DLD1 (cell line): Measurements from ENCODE around the gene FAM83E.

Experiments used
- in situ Hi-C: cut with HindIII; loops from 2 replicates; pipeline ENCODE4 v1.10.0; 2017; ENCODE audit warnings: low sequenced_read_pairs

The FAM83E gene

GRCh38 chr19:48613852-48614435 is 932 bp downstream of the FAM83E start:
- in situ Hi-C loops = no loop called here

DNA sequence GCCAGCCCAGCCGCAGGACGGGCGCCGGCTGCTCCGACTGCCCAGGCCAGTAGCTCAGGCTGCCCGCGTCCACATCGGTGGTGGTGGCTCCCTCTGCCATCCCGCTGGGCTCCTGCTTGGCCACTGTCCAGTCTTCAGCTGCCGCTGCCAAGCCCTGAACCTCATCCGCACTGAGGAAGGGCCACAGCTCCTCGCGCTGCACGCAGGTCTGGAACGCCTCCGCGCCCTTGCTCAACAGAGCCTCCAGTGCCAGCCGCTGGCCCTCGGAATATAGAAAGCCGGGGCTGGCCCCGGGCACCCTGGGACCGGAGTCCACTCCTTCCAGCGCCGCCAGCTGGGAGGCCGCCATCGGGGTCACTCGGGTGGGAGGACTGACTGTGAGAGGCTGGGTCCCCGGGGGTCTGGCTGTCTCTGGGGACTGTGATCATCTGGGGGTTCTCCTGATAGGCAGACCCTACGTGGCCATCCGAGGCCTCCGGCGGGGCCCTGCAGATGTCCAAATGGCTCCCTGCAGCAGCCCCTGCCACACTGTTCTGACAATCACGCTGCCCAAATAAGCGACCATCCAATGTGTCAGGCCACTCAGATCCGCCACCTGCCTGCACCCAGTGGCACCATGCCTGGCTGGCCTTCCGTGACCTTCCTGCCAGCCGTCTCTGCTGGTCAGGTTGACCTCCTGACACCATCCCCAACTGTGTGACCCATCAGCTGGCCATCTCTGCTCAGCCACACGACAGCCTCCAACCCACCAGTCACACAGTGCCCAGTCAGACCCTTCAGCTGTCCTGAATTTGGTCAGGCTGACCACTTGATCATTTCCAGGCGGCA is 1.6 kb downstream of the FAM83E start:
- in situ Hi-C loops = no loop called here

GRCh38 chr19:48611872-48612271 is 3.0 kb downstream of the FAM83E start:
- in situ Hi-C loops = no loop called here

GRCh38 chr19:48609571-48610108 is 5.2 kb downstream of the FAM83E start:
- in situ Hi-C loops = no loop called here

DNA sequence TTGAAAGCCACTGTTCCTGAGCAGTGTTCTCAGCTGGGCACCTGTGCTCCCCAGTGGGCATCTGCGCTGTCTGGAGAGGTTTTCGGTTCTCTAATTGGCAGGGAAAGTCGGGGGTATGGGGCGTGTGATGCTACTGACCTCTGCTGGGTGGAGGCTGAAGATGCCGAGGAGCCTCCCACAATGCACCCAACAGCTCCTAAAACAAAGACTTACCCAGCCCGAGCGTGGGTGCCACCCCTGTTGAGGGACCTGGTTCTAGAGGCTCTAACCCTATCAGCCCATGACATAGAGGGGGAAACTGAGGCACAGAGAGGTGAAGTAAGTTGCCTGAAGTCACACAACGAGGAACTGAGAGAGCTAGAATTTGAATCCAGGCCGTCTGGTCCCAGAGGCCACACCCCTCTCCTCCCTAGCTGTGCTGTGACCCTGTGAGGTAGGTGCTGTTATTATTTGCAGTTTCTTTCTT is 6.0 kb downstream of the FAM83E start:
- in situ Hi-C loops = no loop called here

DNA sequence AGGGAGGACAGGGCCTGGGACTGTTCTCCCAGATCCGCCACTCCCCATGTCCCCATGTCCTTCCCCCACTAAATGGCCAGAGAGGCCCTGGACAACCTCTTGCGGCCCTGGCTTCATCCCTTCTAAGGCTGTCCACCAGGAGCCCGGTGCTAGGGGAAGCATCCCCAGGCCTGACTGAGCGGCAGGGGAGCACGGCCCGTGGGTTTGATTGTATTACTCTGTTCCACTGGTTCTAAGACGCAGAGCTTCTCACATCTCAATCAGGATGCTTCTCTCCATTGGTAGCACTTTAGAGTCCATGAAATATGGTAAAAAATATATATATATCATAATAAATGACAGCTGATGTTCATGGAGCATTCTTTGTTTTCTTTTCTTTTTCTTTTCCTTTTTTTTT is 7.5 kb downstream of the FAM83E start:
- in situ Hi-C loops = no loop called here

DNA sequence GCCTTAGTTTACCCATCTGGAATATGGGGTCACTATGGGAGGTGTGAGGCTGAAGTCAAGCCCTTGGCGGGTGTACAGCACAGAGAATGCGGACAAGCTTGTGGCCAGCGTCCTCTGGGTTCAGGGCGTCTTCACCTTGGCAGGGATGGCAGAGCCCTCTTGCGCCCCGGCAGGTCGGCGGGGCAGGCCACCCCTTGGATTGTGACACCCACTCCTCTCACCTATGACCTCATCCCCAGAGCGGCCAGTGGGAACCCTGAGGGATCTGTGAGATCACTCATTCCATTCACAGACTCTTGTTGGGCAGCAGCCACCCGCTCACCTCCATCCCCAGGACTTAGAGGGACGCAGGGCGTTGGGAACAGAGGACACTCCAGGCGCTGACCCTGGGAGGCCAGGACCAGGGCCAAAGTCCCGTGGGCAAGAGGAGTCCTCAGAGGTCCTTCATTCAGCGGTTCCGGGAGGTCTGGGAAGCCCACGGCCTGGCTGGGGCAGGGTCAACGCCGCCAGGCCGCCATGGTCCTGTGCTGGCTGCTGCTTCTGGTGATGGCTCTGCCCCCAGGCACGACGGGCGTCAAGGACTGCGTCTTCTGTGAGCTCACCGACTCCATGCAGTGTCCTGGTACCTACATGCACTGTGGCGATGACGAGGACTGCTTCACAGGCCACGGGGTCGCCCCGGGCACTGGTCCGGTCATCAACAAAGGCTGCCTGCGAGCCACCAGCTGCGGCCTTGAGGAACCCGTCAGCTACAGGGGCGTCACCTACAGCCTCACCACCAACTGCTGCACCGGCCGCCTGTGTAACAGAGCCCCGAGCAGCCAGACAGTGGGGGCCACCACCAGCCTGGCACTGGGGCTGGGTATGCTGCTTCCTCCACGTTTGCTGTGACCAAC is 8.2 kb downstream of the FAM83E start, which contains the start of gene SPACA4:
TSS of gene SPACA4 (plus strand) at position 280 of the 896 bp plus-strand sequence. CDS start at position 517, 237 bp downstream.
- in situ Hi-C loops = no loop called here

- in situ Hi-C loops = no loop called here
These were observed 11.0 kb downstream of the FAM83E start for GRCh38 chr19:48603850-48604249.

- in situ Hi-C loops = no loop called here
These were observed 11.4 kb downstream of the FAM83E start for GRCh38 chr19:48603449-48603848.

DNA sequence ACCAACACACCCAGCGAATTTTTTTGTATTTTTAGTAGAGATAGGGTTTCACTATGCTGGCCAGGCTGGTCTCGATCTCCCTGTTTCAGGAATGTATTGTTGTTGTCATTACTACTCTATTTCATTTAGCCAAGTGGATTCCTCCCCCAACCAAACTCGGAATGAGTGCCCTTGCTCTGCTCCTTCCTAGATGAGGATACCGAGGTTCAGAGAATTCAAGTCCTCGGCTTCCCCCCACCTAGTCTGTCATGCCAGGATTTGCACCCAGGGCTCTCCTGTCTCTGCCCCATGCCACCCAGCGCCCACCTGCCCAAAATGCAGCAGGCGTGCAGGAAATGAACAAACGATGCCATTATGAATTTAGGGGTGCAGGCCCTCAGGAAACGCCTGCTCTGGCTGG is 11.9 kb downstream of the FAM83E start:
- in situ Hi-C loops = no loop called here

GRCh38 chr19:48600679-48601417 is 14.0 kb downstream of the FAM83E start:
- in situ Hi-C loops = no loop called here

GRCh38 chr19:48598996-48599700 is 15.7 kb downstream of the FAM83E start:
- in situ Hi-C loops = no loop called here

GRCh38 chr19:48596679-48597465 is 18.0 kb downstream of the FAM83E start:
- in situ Hi-C loops = no loop called here

DNA sequence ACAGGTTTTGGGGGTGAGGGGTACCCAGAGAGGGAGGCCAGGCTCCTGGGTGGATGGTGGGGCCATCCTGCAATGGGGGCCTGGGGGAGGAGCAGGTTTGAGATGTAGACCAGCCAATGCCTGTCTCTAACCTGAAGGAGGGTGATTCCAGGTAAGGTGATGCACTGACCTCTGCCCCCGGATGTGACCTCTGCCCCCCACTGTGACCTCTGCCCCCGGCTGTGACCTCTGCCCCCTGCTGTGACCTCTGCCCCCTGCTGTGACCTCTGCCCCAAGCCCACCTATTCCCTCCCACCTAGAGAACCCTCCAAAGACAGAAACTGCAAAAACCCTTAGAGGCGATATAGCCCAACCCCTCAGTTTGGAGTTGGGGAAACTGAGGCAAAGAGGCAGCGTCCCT is 18.6 kb downstream of the FAM83E start:
- in situ Hi-C loops = no loop called here

GRCh38 chr19:48595833-48596232 is 19.0 kb downstream of the FAM83E start:
- in situ Hi-C loops = no loop called here

GRCh38 chr19:48595171-48595570 is 19.7 kb downstream of the FAM83E start:
- in situ Hi-C loops = no loop called here

- in situ Hi-C loops = no loop called here
These were observed 23.9 kb downstream of the FAM83E start for GRCh38 chr19:48591021-48591420.

GRCh38 chr19:48588670-48589401 is 26.0 kb downstream of the FAM83E start:
- in situ Hi-C loops = no loop called here
